SK-N-SH treated with all-trans-retinoic acid at 6 μM for 48 hours (cell line): ENCODE measurements around the gene SORCS3.

Experiments used
- ATAC-seq: fragments of 200-7000 bp; cut with Tn5 transposase; 3 replicates; pipeline ENCODE4 v1.9.1; 2020; ENCODE audit warnings: mild to moderate bottlenecking, moderate library complexity
- ARNTL ChIP-seq: fragments of 450-650 bp; formaldehyde crosslinking; IDR thresholded peaks from 2 replicates; pipeline ENCODE4 v1.5.0; 2020; ENCODE audit warnings: low read depth, mild to moderate bottlenecking, moderate library complexity, borderline replicate concordance
- BACH2 ChIP-seq: fragments of 250-450 bp; sonication (Bioruptor Pico); IDR thresholded peaks from 2 replicates; pipeline ENCODE4 v1.9.0; 2021; ENCODE audit warnings: mild to moderate bottlenecking, borderline replicate concordance
- CREB5 ChIP-seq: fragments of 250-450 bp; sonication (Bioruptor Pico); IDR thresholded peaks from 2 replicates; pipeline ENCODE4 v1.5.1; 2020; ENCODE audit warnings: low read depth, mild to moderate bottlenecking, moderate library complexity
- CSDC2 ChIP-seq: fragments of 250-450 bp; sonication (Bioruptor Pico); IDR thresholded peaks from 2 replicates; pipeline ENCODE4 v1.5.0; 2020; ENCODE audit warnings: mild to moderate bottlenecking, moderate library complexity
- ESRRG ChIP-seq: fragments of 250-450 bp; sonication (Bioruptor Pico); IDR thresholded peaks from 2 replicates; pipeline ENCODE4 v1.6.1; 2021; ENCODE audit warnings: mild to moderate bottlenecking
- ISL1 ChIP-seq: fragments of 250-450 bp; sonication (Bioruptor Pico); IDR thresholded peaks from 2 replicates; pipeline ENCODE4 v2.1.2; 2022; ENCODE audit warnings: mild to moderate bottlenecking, moderate library complexity
- OSR1 ChIP-seq: fragments of 250-450 bp; sonication (Bioruptor Pico); IDR thresholded peaks from 2 replicates; pipeline ENCODE4 v1.8.0; 2022; ENCODE audit warnings: moderate library complexity, mild to moderate bottlenecking, inconsistent platforms
- PATZ1 ChIP-seq: fragments of 250-450 bp; sonication (Bioruptor Pico); IDR thresholded peaks from 2 replicates; pipeline ENCODE4 v1.8.0; 2020; ENCODE audit warnings: mild to moderate bottlenecking, moderate library complexity, borderline replicate concordance
- POU6F1 ChIP-seq: fragments of 250-450 bp; sonication (Bioruptor Pico); IDR thresholded peaks from 2 replicates; pipeline ENCODE4 v1.8.0; 2021; ENCODE audit warnings: low read depth, mild to moderate bottlenecking, moderate library complexity, borderline replicate concordance
- PPARA ChIP-seq: fragments of 250-450 bp; sonication (Bioruptor Pico); IDR thresholded peaks from 2 replicates; pipeline ENCODE4 v1.5.0; 2020; ENCODE audit warnings: mild to moderate bottlenecking, borderline replicate concordance
- RARB ChIP-seq: fragments of 250-450 bp; sonication (Bioruptor Pico); IDR thresholded peaks from 2 replicates; pipeline ENCODE4 v1.8.0; 2021; ENCODE audit warnings: mild to moderate bottlenecking, moderate library complexity
- SNAI2 ChIP-seq: fragments of 250-450 bp; sonication (Bioruptor Pico); IDR thresholded peaks from 2 replicates; pipeline ENCODE4 v1.5.0; 2020; ENCODE audit warnings: mild to moderate bottlenecking, moderate library complexity
- TCF4 ChIP-seq: fragments of 250-450 bp; sonication (Bioruptor Pico); IDR thresholded peaks from 2 replicates; pipeline ENCODE4 v1.8.0; 2021; ENCODE audit warnings: mild to moderate bottlenecking, moderate library complexity, borderline replicate concordance
- TOX ChIP-seq: fragments of 250-450 bp; sonication (Bioruptor Pico); IDR thresholded peaks from 2 replicates; pipeline ENCODE4 v1.8.0; 2021; ENCODE audit warnings: mild to moderate bottlenecking, moderate library complexity, borderline replicate concordance
- TSHZ2 ChIP-seq: fragments of 250-450 bp; sonication (Bioruptor Pico); IDR thresholded peaks from 2 replicates; pipeline ENCODE4 v1.5.0; 2020; ENCODE audit warnings: mild to moderate bottlenecking, moderate library complexity
- ZC3H10 ChIP-seq: fragments of 250-450 bp; sonication (Bioruptor Pico); IDR thresholded peaks from 2 replicates; pipeline ENCODE4 v1.5.1; 2021; ENCODE audit warnings: mild to moderate bottlenecking, moderate library complexity
- ZFP3 ChIP-seq: fragments of 250-450 bp; sonication (Bioruptor Pico); IDR thresholded peaks from 2 replicates; pipeline ENCODE4 v1.5.0; 2020; ENCODE audit warnings: mild to moderate bottlenecking, moderate library complexity
- ZFP30 ChIP-seq: fragments of 450-650 bp; formaldehyde crosslinking; IDR thresholded peaks from 2 replicates; pipeline ENCODE4 v1.5.0; 2022; ENCODE audit warnings: mild to moderate bottlenecking, moderate library complexity
- ZNF565 ChIP-seq: fragments of 450-650 bp; formaldehyde crosslinking; conservative IDR thresholded peaks from 2 replicates; pipeline ENCODE4 v1.5.0; 2020; ENCODE audit warnings: low read depth, mild to moderate bottlenecking, moderate library complexity
- ZNF70 ChIP-seq: fragments of 450-650 bp; formaldehyde crosslinking; IDR thresholded peaks from 2 replicates; pipeline ENCODE4 v1.5.0; 2020; ENCODE audit warnings: mild to moderate bottlenecking, moderate library complexity

The SORCS3 gene

GRCh38 chr10:105280895-105281294 lies 639.8 kb downstream of the SORCS3 start:
- no peak for ATAC-seq
- TF ChIP-seq BACH2 (CRISPR knock-in tag) (no peak), ISL1 (CRISPR knock-in tag) (no peak), CREB5 (CRISPR knock-in tag) (no peak), OSR1 (CRISPR knock-in tag) (no peak), ZC3H10 (CRISPR knock-in tag) (no peak), TOX (no peak), TCF4 (no peak), TSHZ2 (CRISPR knock-in tag) (no peak)

- TF ChIP-seq ZFP30 (no peak), TCF4 (no peak), TSHZ2 (CRISPR knock-in tag) (no peak), SNAI2 (CRISPR knock-in tag) (no peak), CREB5 (CRISPR knock-in tag) (no peak), POU6F1 (no peak), ZNF565 (no peak), ISL1 (CRISPR knock-in tag) (no peak), ZFP3 (no peak), ARNTL (no peak), OSR1 (CRISPR knock-in tag) (no peak), ESRRG (CRISPR knock-in tag) (no peak), PATZ1 (no peak), PPARA (no peak)
- ATAC-seq = no peak
Observed at GRCh38 chr10:105284476-105285215, 643.6 kb downstream of the SORCS3 start.

- ATAC-seq = no peak
- TF ChIP-seq ZNF565 = no peak
- TF ChIP-seq POU6F1 = no peak
- TF ChIP-seq PPARA = no peak
- TF ChIP-seq ISL1 (CRISPR knock-in tag) = no peak
- TF ChIP-seq CSDC2 (CRISPR knock-in tag) = no peak
- TF ChIP-seq ZC3H10 (CRISPR knock-in tag) = no peak
- no peak for TF ChIP-seq RARB (CRISPR knock-in tag)
- TF ChIP-seq ZFP30 = no peak
- TF ChIP-seq BACH2 (CRISPR knock-in tag) = no peak
- TF ChIP-seq ZNF70 = no peak
- no peak for TF ChIP-seq PATZ1
Observed at GRCh38 chr10:105288026-105288425, 646.9 kb downstream of the SORCS3 start.
